H1 (cell line): ENCODE measurements around the gene RHO. TPM values are rescaled to one million over a fixed set of nuclear protein-coding genes. Genes with fewer than 3 reads are reported as not detected.
"Not testable (repeated sequence)": the region's sequence is repeated elsewhere in the genome, so short reads cannot be mapped to it uniquely, and the experiment has no call there.

Source experiments
- CTCF ChIA-PET: fragments of 300-600 bp; sonication (Branson Sonifier 250); formaldehyde crosslinking; loops from one replicate; lab custom pipeline; 2021; ENCODE audit not compliant: partially characterized antibody; lab: Charles Lee
- POLR2A ChIA-PET: fragments of 300-600 bp; sonication (Branson Sonifier 250); formaldehyde crosslinking; loops from one replicate; lab custom pipeline; 2021; ENCODE audit warnings: inconsistent platforms; ENCODE audit not compliant: partially characterized antibody; lab: Charles Lee
- DNase-seq, 2 experiments: peaks; one replicate each; pipeline versions ENCODE4 v3.0.0 to v3.0.0-alpha.2; 2010 to 2022; ENCODE audit warnings: low spot score in 2 of 2, low read depth in 1 of 2, mixed read lengths in 1 of 2
- FAIRE-seq: peaks from 2 replicates; lab custom pipeline; 2011; peaks lifted over from hg19 to GRCh38; lab: Jason Lieb, UNC
- H2AFZ ChIP-seq: 2 replicates; pipeline ENCODE4 v1.8.1; 2012; ENCODE audit warnings: low read length, inconsistent platforms
- H2AK5ac ChIP-seq: 2 replicates; pipeline ENCODE4 v1.6.1; 2013; ENCODE audit warnings: low read depth, low read length
- H2BK120ac ChIP-seq: replicated peaks from 2 replicates; pipeline ENCODE3; 2013; ENCODE audit warnings: low read depth, low read length, inconsistent platforms
- H2BK12ac ChIP-seq: 2 replicates; pipeline ENCODE4 v1.6.1; 2013; ENCODE audit warnings: low read depth, low read length
- H2BK15ac ChIP-seq: 2 replicates; pipeline ENCODE4 v1.6.1; 2013; ENCODE audit warnings: low read length
- H2BK20ac ChIP-seq: 2 replicates; pipeline ENCODE4 v1.6.1; 2013; ENCODE audit warnings: low read length
- H2BK5ac ChIP-seq: 2 replicates; pipeline ENCODE4 v1.6.1; 2013; ENCODE audit warnings: low read depth, low read length
- H3K14ac ChIP-seq: 2 replicates; pipeline ENCODE4 v1.6.1; 2013; ENCODE audit warnings: inconsistent platforms; ENCODE audit not compliant: insufficient read length
- H3K18ac ChIP-seq: 2 replicates; pipeline ENCODE4 v1.6.1; 2013; ENCODE audit warnings: low read length; ENCODE audit errors: extremely low read depth
- H3K23ac ChIP-seq: 2 replicates; pipeline ENCODE4 v1.6.1; 2013; ENCODE audit warnings: inconsistent platforms; ENCODE audit not compliant: insufficient read length
- H3K23me2 ChIP-seq: 2 replicates; pipeline ENCODE4 v1.6.1; 2013; ENCODE audit warnings: low read depth, low read length
- H3K27ac ChIP-seq: 2 replicates; pipeline ENCODE4 v1.6.1; 2011; ENCODE audit warnings: low read depth, low read length, inconsistent platforms
- H3K27me3 ChIP-seq, 4 experiments: replicated peaks in 1 of 4; 1 replicate in 1 of 4; 2 replicates in 3 of 4; pipeline versions ENCODE4 v1.6.1 to v1.8.1; 2011 to 2013; ENCODE audit warnings: low read length in 3 of 4, mild to moderate bottlenecking in 3 of 4, inconsistent platforms in 2 of 4, mixed read lengths in 2 of 4, moderate library complexity in 1 of 4; ENCODE audit not compliant: control insufficient read depth in 3 of 4, insufficient read depth in 3 of 4; ENCODE audit errors: extremely low read depth in 1 of 4
- H3K36me3 ChIP-seq, 4 experiments: 2 replicates each; pipeline versions ENCODE4 v1.6.1 to v1.8.1; 2011 to 2013; ENCODE audit warnings: mild to moderate bottlenecking in 4 of 4, low read length in 3 of 4, moderate library complexity in 2 of 4, control low read depth in 1 of 4, inconsistent platforms in 1 of 4; ENCODE audit not compliant: insufficient read depth in 4 of 4, control insufficient read depth in 2 of 4
- H3K4ac ChIP-seq: replicated peaks from 2 replicates; pipeline ENCODE3; 2013; ENCODE audit warnings: low read length, low read depth, mixed read lengths, inconsistent platforms; ENCODE audit not compliant: insufficient read length
- H3K4me1 ChIP-seq, 4 experiments: replicated peaks in 1 of 4; 1 replicate in 1 of 4; 2 replicates in 3 of 4; pipeline versions ENCODE4 v1.6.1 to v1.8.1; 2011 to 2013; ENCODE audit warnings: low read length in 3 of 4, inconsistent platforms in 2 of 4, mixed read lengths in 1 of 4; ENCODE audit not compliant: insufficient read depth in 4 of 4, control insufficient read depth in 3 of 4
- H3K4me2 ChIP-seq, 2 experiments: 2 replicates each; pipeline versions ENCODE4 v1.6.1 to v1.8.1; 2011 to 2013; ENCODE audit warnings: low read depth in 2 of 2, low read length in 2 of 2, control low read depth in 1 of 2, inconsistent platforms in 1 of 2, mild to moderate bottlenecking in 1 of 2; ENCODE audit not compliant: insufficient read depth in 1 of 2
- H3K4me3 ChIP-seq, 4 experiments: fragments of 200-600, 300-600 bp in 1 of 4; sonication (generic), shearing (Covaris generic), sonication (Bioruptor Twin) in 1 of 4; 2 replicates each; pipeline versions ENCODE4 v1.5.1 to v1.8.1; 2011 to 2016; ENCODE audit warnings: low read length in 4 of 4, low read depth in 3 of 4, control low read depth in 2 of 4, inconsistent platforms in 2 of 4, mild to moderate bottlenecking in 2 of 4, mixed read lengths in 1 of 4, moderate library complexity in 1 of 4; ENCODE audit not compliant: insufficient read depth in 2 of 4; ENCODE audit errors: extremely low read depth in 1 of 4
- H3K56ac ChIP-seq: replicated peaks from 2 replicates; pipeline ENCODE3; 2013; ENCODE audit warnings: low read depth, mild to moderate bottlenecking, mixed read lengths, low read length, inconsistent platforms; ENCODE audit not compliant: insufficient read length
- H3K79me1 ChIP-seq: 2 replicates; pipeline ENCODE4 v1.6.1; 2013; ENCODE audit warnings: low read depth, low read length, control low read depth
- H3K79me2 ChIP-seq, 2 experiments: 2 replicates each; pipeline versions ENCODE4 v1.6.1 to v1.8.1; 2012 to 2013; ENCODE audit warnings: low read length in 2 of 2, mild to moderate bottlenecking in 2 of 2, inconsistent platforms in 1 of 2; ENCODE audit not compliant: insufficient read depth in 2 of 2, control insufficient read depth in 1 of 2
- H3K9ac ChIP-seq, 4 experiments: replicated peaks in 1 of 4; 1 replicate in 1 of 4; 2 replicates in 3 of 4; pipeline versions ENCODE4 v1.6.1 to v1.8.1; 2011 to 2013; ENCODE audit warnings: low read depth in 3 of 4, low read length in 3 of 4, control low read depth in 2 of 4, mild to moderate bottlenecking in 2 of 4, moderate library complexity in 2 of 4, inconsistent platforms in 1 of 4; ENCODE audit errors: extremely low read depth in 1 of 4
- H3K9me3 ChIP-seq, 2 experiments: 2 replicates each; pipeline versions ENCODE4 v1.6.1 to v1.8.1; 2012 to 2013; ENCODE audit warnings: mild to moderate bottlenecking in 2 of 2, moderate library complexity in 2 of 2, control low read depth in 1 of 2, inconsistent platforms in 1 of 2, low read depth in 1 of 2, low read length in 1 of 2, mixed read lengths in 1 of 2; ENCODE audit not compliant: insufficient read depth in 2 of 2
- H4K20me1 ChIP-seq, 2 experiments: replicated peaks in 1 of 2; 2 replicates each; pipeline versions ENCODE3 to v1.8.1; 2011 to 2013; ENCODE audit warnings: inconsistent platforms in 2 of 2, low read length in 2 of 2, mild to moderate bottlenecking in 1 of 2; ENCODE audit not compliant: insufficient read depth in 2 of 2, control insufficient read depth in 1 of 2
- H4K5ac ChIP-seq: 2 replicates; pipeline ENCODE4 v1.6.1; 2013; ENCODE audit warnings: low read length, low read depth, mixed read lengths, inconsistent platforms; ENCODE audit not compliant: insufficient read length
- H4K8ac ChIP-seq: 2 replicates; pipeline ENCODE4 v1.8.0; 2013; ENCODE audit warnings: mild to moderate bottlenecking, moderate library complexity, low read length, inconsistent platforms; ENCODE audit not compliant: insufficient read depth; ENCODE audit errors: extremely low read depth
- H4K91ac ChIP-seq: replicated peaks from 2 replicates; pipeline ENCODE3; 2013; ENCODE audit warnings: low read length, mixed read lengths, inconsistent platforms; ENCODE audit not compliant: insufficient read length
- WGBS, 2 experiments: shearing (Covaris generic) in 1 of 2; methylation state at CpG; one replicate each; pipeline versions ENCODE4 v1.1.6 to v1.1.7; 2013 to 2015; ENCODE audit warnings: low lambda C conversion rate in 2 of 2, mixed read lengths in 2 of 2, inconsistent platforms in 1 of 2, low coverage in 1 of 2, missing lambda C conversion rate in 1 of 2; ENCODE audit not compliant: insufficient replicate concordance in 2 of 2, insufficient coverage in 1 of 2, insufficient read length in 1 of 2; ENCODE audit errors: extremely low coverage in 1 of 2, missing lambda C conversion rate in 1 of 2; 5-methylcytosine and 5-hydroxymethylcytosine counted together
- polyA plus RNA-seq, 7 experiments: library from polyadenylated mRNA; depleted of rRNA in 3 of 7; stranded (reverse) in 5 of 7; unstranded in 2 of 7; fragments of >200 nt in 5 of 7; fragments of 200-250 nt in 2 of 7; gene quantifications; 1 replicate in 5 of 7; 2 replicates in 1 of 7; 4 replicates in 1 of 7; pipeline versions ENCODE4 v1.2.1 to v1.2.3, GENCODE V29; 2011 to 2013; ENCODE audit warnings: missing spikeins in 2 of 7, mixed read lengths in 2 of 7
- total RNA-seq: library from RNA; stranded (reverse); fragmentation: NEBNext Ultra II Directional; extraction: Animal tissue kit (Norgen Biotek cat#: 25700); gene quantifications from 2 replicates; pipeline ENCODE4 v1.2.1, GENCODE V29; 2021

RHO gene
- total and polyA plus RNA-seq, 2 of the 8 experiments (the other 6 are each of a cell fraction or from before 2014, with no cell fraction given), result not detected

- H3K27me3 ChIP-seq, H3K79me2 ChIP-seq, H2AK5ac ChIP-seq, H4K91ac ChIP-seq, H2BK120ac ChIP-seq, H2BK5ac ChIP-seq, H4K8ac ChIP-seq, H3K14ac ChIP-seq, H3K56ac ChIP-seq, H3K4ac ChIP-seq, DNase-seq, H3K4me3 ChIP-seq, H3K4me2 ChIP-seq, H3K9ac ChIP-seq, FAIRE-seq, H3K4me1 ChIP-seq, H4K20me1 ChIP-seq, H3K23ac ChIP-seq, H4K5ac ChIP-seq, H3K18ac ChIP-seq, H2AFZ ChIP-seq, H3K23me2 ChIP-seq, POLR2A ChIA-PET, H2BK15ac ChIP-seq, H3K9me3 ChIP-seq, H3K27ac ChIP-seq, H3K79me1 ChIP-seq, H2BK20ac ChIP-seq, H2BK12ac ChIP-seq: not testable (repeated sequence)
- H3K36me3 ChIP-seq, result peaks cover 2 to 18% (median 8%) of the 10 kb centered on the region in 4 experiments; a peak in 6 of 8 replicates
- WGBS, 2 experiments, result 92% methylated on average over 12 of the region's 14 CpGs; no CpG with 5 or more reads in 1 of the 2 experiments
- CTCF ChIA-PET, result interaction anchor here (5.7 kb wide), 1 partner anchor 8 kb away, joined by 41 read pairs; no protein-coding TSS in a partner anchor
These were observed 28.7 kb upstream of the RHO start for GRCh38 chr3:129499604-129500333.
